Lower leg skin (tissue), 4 donors: Measurements from ENCODE around the gene ANKRD34A. TPM values are rescaled to one million over a fixed set of nuclear protein-coding genes. Genes with fewer than 3 reads are reported as not detected.

Experiments
- DNase-seq, 2 donors: peaks; one replicate each; pipeline ENCODE4 v3.0.0-alpha.2; 2019; ENCODE audit warnings: low spot score in 2 of 2
- H3K4me3 ChIP-seq: fragments of 200-600 bp; sonication (generic); 2 replicates; pipeline ENCODE4 v1.5.1; 2017; ENCODE audit warnings: mild to moderate bottlenecking, low read depth; ENCODE audit not compliant: poor library complexity, severe bottlenecking
- POLR2A ChIP-seq, 2 donors: fragments of 450-650 bp; IDR thresholded peaks; one replicate each; pipeline ENCODE4 v1.6.1; 2016 to 2017; ENCODE audit warnings: antibody characterized with exemption in 2 of 2, mild to moderate bottlenecking in 1 of 2, moderate library complexity in 1 of 2
- WGBS, 2 donors: methylation state at CpG; one replicate each; pipeline ENCODE4 v1.1.5; 2018; 5-methylcytosine and 5-hydroxymethylcytosine counted together
- intact Hi-C: fragments of 100-400 bp; cut with DNase I; formaldehyde crosslinking; loops from one replicate; pipeline ENCODE4 v1.15.0; 2023; ENCODE audit warnings: low total_unique reads
- total RNA-seq, 4 donors: library from RNA; depleted of rRNA; stranded (reverse); fragments of >200 nt; gene quantifications; one replicate each; pipeline ENCODE4 v1.1.0, GENCODE V29; 2016
- TF ChIP-seq, protein P1 (sequence below), 3 donors: fragments of 450-650 bp; IDR thresholded peaks; one replicate each; pipeline ENCODE4 v1.5.1; 2016; ENCODE audit warnings: antibody characterized with exemption in 3 of 3, mild to moderate bottlenecking in 3 of 3, moderate library complexity in 2 of 3

ANKRD34A gene
- total RNA-seq, 4 donors from 2014 or later, result 0.12 to 1.3 (median 0.39) TPM

DNA sequence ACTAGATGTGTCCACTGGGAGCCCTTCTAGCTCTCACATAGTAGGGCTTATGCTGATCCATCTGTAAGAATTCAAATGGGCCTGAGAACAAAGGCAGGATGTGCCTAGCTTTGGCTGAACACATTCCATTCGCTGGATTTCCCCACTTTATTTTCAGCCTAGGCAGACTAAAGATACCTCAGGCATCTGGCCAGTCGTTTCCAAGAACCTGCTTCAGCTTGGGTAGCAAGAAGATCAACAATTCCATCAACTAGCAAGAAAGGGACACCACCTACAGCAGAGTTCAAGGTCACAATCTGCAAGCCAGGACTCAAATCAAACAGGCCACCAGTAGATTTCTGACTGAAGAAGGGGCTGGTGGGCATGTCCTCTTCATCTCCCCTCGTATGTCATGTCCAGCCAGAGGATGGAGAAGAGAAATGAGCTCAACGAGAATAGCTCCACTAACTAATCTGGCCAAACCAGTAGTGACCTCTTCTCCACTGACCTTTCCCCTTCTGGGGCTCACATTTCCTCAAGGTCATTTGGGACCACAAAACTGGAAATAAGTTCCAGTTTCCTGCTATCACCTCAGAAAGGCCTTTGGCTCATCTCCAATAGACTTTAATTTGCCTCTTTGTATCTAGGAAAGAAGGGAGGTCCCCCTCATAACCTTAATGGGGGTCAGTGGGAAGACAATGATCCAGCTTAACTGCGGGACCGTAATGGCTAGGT, 17.8 kb upstream of the ANKRD34A start:
- intact Hi-C loops, result no loop called here
- DNase-seq, result no peak
- 48 to 61% methylated on average over 6 of the region's 6 CpGs for WGBS, 2 donors
- no peak overlapping the region for H3K4me3 ChIP-seq
- no peak for TF ChIP-seq POLR2A (IDR thresholded peaks at IDR 0.05)
- TF ChIP-seq, protein P1, sequence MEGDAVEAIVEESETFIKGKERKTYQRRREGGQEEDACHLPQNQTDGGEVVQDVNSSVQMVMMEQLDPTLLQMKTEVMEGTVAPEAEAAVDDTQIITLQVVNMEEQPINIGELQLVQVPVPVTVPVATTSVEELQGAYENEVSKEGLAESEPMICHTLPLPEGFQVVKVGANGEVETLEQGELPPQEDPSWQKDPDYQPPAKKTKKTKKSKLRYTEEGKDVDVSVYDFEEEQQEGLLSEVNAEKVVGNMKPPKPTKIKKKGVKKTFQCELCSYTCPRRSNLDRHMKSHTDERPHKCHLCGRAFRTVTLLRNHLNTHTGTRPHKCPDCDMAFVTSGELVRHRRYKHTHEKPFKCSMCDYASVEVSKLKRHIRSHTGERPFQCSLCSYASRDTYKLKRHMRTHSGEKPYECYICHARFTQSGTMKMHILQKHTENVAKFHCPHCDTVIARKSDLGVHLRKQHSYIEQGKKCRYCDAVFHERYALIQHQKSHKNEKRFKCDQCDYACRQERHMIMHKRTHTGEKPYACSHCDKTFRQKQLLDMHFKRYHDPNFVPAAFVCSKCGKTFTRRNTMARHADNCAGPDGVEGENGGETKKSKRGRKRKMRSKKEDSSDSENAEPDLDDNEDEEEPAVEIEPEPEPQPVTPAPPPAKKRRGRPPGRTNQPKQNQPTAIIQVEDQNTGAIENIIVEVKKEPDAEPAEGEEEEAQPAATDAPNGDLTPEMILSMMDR (IDR thresholded peaks at IDR 0.05), result no peak

DNA sequence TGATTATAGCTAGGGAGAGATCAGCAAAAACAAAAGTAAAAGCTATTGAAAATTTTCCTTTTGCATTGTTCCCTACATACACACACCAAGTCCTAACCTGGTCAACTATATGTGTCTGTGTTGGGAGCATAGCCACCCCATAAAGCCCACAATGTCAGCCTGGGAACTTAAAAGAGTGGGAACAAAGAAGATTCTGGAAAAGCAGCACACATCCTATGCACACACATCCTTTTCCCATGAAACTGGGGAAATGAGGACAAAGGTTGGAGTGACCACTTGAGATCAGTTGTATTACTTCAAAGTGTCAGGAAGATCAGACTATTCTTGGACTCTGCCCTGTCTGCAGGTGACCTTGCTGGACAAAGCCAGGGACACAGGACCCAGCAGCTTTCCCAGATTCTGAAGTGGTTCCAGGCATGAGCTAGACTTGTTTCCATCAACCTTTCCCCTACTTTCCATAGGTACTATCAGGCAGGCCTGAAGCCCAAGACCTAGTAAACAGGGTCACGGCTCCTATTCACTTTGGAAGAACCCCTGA, 16.2 kb upstream of the ANKRD34A start:
- WGBS, 2 donors, result 50 to 92% methylated on average over 1 of the region's 1 CpG
- no peak overlapping the region for H3K4me3 ChIP-seq
- TF ChIP-seq, protein P1 (IDR thresholded peaks at IDR 0.05), result no peak
- TF ChIP-seq POLR2A (IDR thresholded peaks at IDR 0.05), result no peak
- intact Hi-C loops, result no loop called here
- DNase-seq, result peak in 1 of 2 donors; percentile 78

DNA sequence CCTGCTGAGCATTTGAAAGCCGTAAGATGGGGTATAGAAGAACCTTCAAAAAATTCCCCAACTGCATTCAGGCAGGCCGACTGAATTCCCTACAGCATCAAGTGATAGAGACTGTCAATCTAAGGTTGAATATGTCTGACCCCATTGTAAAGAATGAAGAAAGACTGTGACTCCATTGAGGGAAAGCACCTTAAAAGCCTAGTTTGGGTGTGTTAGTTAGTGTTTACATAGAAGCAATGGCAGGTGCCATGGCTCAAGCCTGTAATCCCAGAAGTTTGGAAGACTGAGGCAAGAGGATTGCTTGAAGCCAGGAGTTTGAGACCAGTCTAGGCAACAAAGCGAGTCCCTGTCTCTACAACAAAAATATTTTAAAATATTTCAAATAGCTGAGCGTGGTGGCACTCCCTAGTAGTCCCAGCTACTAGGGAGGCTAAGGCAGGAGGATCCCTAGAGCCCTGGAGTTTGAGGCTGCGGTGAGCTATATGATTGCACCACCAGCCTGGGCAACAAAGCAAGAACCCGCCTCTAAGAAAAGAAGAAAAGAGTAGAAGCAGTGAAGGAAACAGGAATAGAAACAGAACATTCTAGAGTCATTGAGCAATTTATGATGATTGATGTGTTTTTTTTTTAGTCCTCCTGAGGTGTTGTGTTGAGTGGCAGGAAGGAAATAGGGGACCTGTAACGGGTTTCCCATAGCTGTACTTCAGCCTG, 15.5 kb upstream of the ANKRD34A start:
- intact Hi-C loops, result loop anchor here (2.0 kb wide), 1 partner anchor 27 kb away; no protein-coding TSS in a partner anchor
- DNase-seq, result peak in 1 of 2 donors; percentile 90
- TF ChIP-seq, protein P1 (IDR thresholded peaks at IDR 0.05), result no peak
- TF ChIP-seq POLR2A (IDR thresholded peaks at IDR 0.05), result peak in 1 of 2 donors; percentile 33
- no peak overlapping the region for H3K4me3 ChIP-seq
- WGBS, 2 donors, result 29 to 35% methylated on average over 7 of the region's 7 CpGs

DNA sequence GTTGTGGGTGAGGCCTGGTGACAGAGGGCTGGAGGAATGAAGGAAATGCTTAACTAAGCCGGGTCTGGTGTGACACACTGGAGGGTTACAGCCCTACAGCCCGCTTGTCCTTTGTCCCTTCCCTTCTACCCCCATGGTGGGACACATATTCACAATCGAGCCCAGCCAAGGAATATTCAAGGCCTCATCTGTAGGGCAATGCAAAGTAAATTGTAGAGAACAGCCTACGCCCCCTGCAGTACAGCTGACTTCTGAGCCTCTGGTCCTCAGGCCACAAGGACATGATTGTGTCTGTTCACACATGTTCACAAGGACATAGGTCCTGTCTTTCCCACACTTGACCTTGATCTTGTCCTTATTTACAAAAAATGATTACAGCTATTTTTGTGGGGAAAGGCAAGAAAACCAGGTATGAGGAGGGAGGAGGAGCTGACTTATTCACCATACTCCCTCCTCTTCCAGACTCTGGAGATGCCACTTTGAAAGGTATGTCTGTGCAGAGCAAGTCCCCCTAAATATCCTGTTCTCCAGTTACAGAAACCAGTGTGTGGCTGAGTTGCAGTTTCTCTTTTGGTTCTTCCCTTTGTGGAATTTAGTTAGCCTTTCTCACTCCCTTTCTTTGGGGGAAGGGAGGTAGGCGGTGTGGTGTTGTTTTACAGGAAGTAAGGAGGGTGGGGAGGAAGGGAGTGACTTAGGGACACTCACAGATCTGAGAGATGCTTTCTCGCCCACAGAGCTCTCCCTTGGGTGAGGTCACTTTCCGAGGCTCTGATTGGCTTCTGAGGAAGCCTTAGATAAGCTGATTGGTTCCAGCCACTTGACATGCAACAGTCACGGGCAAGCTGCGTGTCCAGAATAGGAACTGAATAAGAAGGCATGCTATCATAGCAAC, 14.7 kb upstream of the ANKRD34A start:
- TF ChIP-seq POLR2A (IDR thresholded peaks at IDR 0.05), result no peak
- TF ChIP-seq, protein P1 (IDR thresholded peaks at IDR 0.05), result no peak
- 2 to 5% methylated on average over 9 of the region's 9 CpGs for WGBS, 2 donors
- DNase-seq, result peak; percentile 98
- intact Hi-C loops, result loop anchor here (2.0 kb wide), 1 partner anchor 28 kb away; no protein-coding TSS in a partner anchor
- no peak overlapping the region for H3K4me3 ChIP-seq

DNA sequence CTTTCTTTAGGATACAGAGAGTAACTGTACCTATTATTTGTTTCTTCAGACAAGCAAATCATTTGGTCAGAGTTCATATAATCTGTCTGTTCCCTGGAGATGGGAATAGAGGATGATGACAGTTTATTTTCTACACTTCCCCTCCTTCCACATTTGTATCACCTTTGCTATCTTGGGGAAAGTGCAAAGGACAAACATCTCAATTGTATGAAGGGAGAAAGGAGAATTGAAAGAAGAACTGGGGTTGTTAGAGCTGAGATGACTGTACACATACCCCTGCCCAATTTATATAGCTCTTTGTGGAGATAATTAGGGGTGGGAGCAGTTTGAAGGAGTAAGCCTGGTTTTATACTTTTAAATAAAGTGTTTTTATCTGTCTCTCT, 14.1 kb upstream of the ANKRD34A start:
- no peak for TF ChIP-seq POLR2A (IDR thresholded peaks at IDR 0.05)
- TF ChIP-seq, protein P1 (IDR thresholded peaks at IDR 0.05), result no peak
- DNase-seq, result no peak
- H3K4me3 ChIP-seq, result no peak overlapping the region
- intact Hi-C loops, result loop anchor here (2.0 kb wide), 1 partner anchor 28 kb away; no protein-coding TSS in a partner anchor
